GM12872 (cell line): ENCODE data around the gene SLC35D2.

Source experiments
- CTCF ChIP-seq: IDR thresholded peaks from 3 replicates; pipeline ENCODE4 v1.5.1; 2011; ENCODE audit warnings: low read depth, mild to moderate bottlenecking, low read length, moderate library complexity; ENCODE audit not compliant: insufficient read depth

The SLC35D2 gene

GRCh38 chr9:96382175-96382574, 1.3 kb downstream of the SLC35D2 start:
- no peak for TF ChIP-seq CTCF

GRCh38 chr9:96381696-96382095, 1.8 kb downstream of the SLC35D2 start:
- TF ChIP-seq CTCF = no peak

- TF ChIP-seq CTCF = no peak
These were observed 2.4 kb downstream of the SLC35D2 start for GRCh38 chr9:96381125-96381524.

- TF ChIP-seq CTCF = no peak
These were observed 4.0 kb downstream of the SLC35D2 start for GRCh38 chr9:96379461-96379860.

GRCh38 chr9:96378187-96378586, 5.3 kb downstream of the SLC35D2 start:
- TF ChIP-seq CTCF = no peak

GRCh38 chr9:96376891-96377874, 6.3 kb downstream of the SLC35D2 start:
- no peak for TF ChIP-seq CTCF

- TF ChIP-seq CTCF = no peak
These were observed 15.6 kb downstream of the SLC35D2 start for GRCh38 chr9:96367943-96368342.
